Sigmoid colon (tissue), 4 donors: ENCODE measurements around the gene LPIN3.

Experiments used
- CTCF ChIP-seq, 4 experiments: fragments of 450-650 bp in 3 of 4; fragments of 200-600 bp in 1 of 4; IDR thresholded peaks; one replicate each; pipeline ENCODE4 v1.5.1; 2016 to 2019; ENCODE audit warnings: antibody characterized with exemption in 4 of 4, mild to moderate bottlenecking in 3 of 4, moderate library complexity in 2 of 4
- EP300 ChIP-seq, 4 donors: sonication (generic); formaldehyde crosslinking; IDR thresholded peaks; one replicate each; pipeline ENCODE4 v1.6.1; 2017; ENCODE audit warnings: antibody characterized with exemption in 4 of 4
- POLR2A ChIP-seq, 2 donors: fragments of 450-650 bp; IDR thresholded peaks; one replicate each; pipeline ENCODE4 v1.6.1; 2016; ENCODE audit warnings: antibody characterized with exemption in 2 of 2, mild to moderate bottlenecking in 2 of 2, moderate library complexity in 2 of 2
- POLR2AphosphoS5 ChIP-seq, 4 donors: sonication (generic); formaldehyde crosslinking; IDR thresholded peaks; one replicate each; pipeline ENCODE4 v1.6.1; 2017; ENCODE audit warnings: antibody characterized with exemption in 4 of 4

GRCh38 chr20:41405436-41405835, 64.8 kb downstream of the LPIN3 start:
- TF ChIP-seq POLR2A (IDR thresholded peaks at IDR 0.05) = no peak
- no peak for TF ChIP-seq CTCF (IDR thresholded peaks at IDR 0.05)
- no peak for TF ChIP-seq EP300 (IDR thresholded peaks at IDR 0.05)
- TF ChIP-seq POLR2AphosphoS5 (IDR thresholded peaks at IDR 0.05) = no peak
